Motor neuron (in vitro differentiated cells): ENCODE measurements around the gene CHRNA7. TPM values are rescaled to one million over a fixed set of nuclear protein-coding genes. Genes with fewer than 3 reads are reported as not detected.
A peak's percentile ranks its signal among the peaks of the same experiment; 100 is the strongest.

Source experiments
- ATAC-seq, 8 experiments: fragments of 200-7000 bp; cut with Tn5 transposase; replicated peaks in 6 of 8; 2 replicates each; pipeline ENCODE4 v1.8.0; 2021; ENCODE audit warnings: mild to moderate bottlenecking in 8 of 8, moderate library complexity in 8 of 8
- H3K27ac ChIP-seq, 2 donors: fragments of 250-450 bp; sonication (Bioruptor Pico); 2 replicates each; pipeline ENCODE4 v1.9.0; 2021; ENCODE audit warnings: antibody characterized with exemption in 2 of 2, mild to moderate bottlenecking in 2 of 2, moderate library complexity in 1 of 2
- H3K4me1 ChIP-seq, 2 donors: fragments of 250-450 bp; sonication (Bioruptor Pico); replicated peaks in 1 of 2; 2 replicates each; pipeline ENCODE4 v1.6.1; 2021; ENCODE audit warnings: antibody characterized with exemption in 2 of 2, mild to moderate bottlenecking in 2 of 2, moderate library complexity in 1 of 2
- H3K4me3 ChIP-seq, 5 donors: fragments of 250-450 bp; sonication (Bioruptor Pico); 2 replicates each; pipeline ENCODE4 v1.9.0; 2021; ENCODE audit warnings: antibody characterized with exemption in 5 of 5, mild to moderate bottlenecking in 5 of 5, moderate library complexity in 4 of 5
- WGBS, 10 experiments: fragments of 450-650 bp; shearing (Covaris generic); methylation state at CpG; one replicate each; pipeline ENCODE4 v1.0.0; 2022; 5-methylcytosine and 5-hydroxymethylcytosine counted together
- in situ Hi-C, 9 experiments: fragments of 400-800 bp; cut with MboI; loops; one replicate each; pipeline ENCODE4 v1.15.0; 2021; ENCODE audit warnings: low sequenced_read_pairs in 9 of 9, low pct_unique_long_range_greater_than_20kb in 2 of 9; ENCODE audit not compliant: unreplicated experiment in 9 of 9
- total RNA-seq, 8 experiments: library from RNA; unstranded; fragments of 300-600 nt; gene quantifications; 2 replicates each; pipeline versions ENCODE4 v1.2.3 to v1.2.4, GENCODE V29; 2022

The CHRNA7 gene
- total RNA-seq, 8 experiments from 2014 or later, result 0.61 to 7.7 (median 5.1) TPM

DNA sequence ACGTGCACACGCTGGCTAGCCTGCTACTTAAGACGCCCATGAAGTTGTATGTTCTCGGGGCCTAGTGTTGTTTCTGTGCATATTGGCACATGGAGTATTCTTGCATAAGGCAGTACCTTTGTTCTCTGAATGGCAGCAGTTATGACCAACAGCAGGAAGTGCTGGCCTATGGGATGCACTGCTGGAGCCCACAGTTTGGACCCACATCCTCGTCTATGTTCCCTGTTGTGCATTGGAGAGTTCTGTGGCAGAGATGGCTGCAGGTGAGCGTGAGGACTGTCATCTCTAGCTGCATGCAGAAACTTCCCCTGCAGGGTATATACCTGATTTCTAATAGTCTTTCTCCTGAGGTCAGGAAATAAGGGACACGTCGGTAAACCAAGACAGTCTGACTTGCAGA lies 81.8 kb downstream of the CHRNA7 start:
- Histone ChIP-seq H3K27ac (no peak overlapping the region), H3K4me1 (peaks cover 3 to 8% of the 10 kb centered on the region in 2 donors), H3K4me3 (no peak overlapping the region)
- in situ Hi-C loops, result no loop called here
- ATAC-seq, result no peak
- WGBS, 10 experiments, result 0 to 100% (median 80%) methylated on average over 1 to 5 of the region's 8 CpGs; no CpG with 5 or more reads in 1 of the 10 experiments

DNA sequence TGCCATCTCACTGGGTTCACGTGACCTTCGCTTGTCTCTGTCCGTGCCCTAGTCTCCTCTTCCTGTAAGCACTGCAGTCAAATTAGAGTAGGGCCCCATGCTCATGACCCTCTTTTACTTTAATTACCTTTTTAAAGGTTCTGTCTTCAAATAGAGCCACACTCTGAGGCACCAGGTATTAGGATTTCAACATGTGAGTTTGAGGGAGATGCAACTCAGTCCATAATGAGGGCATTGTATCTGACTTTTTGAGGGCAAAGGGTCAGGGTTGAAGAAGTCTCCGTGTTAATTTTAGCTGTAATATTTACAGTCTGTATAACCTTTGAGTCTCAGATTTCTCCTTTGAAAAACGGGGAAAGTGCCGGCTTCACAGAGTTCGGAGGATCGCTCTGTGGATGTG lies 82.9 kb downstream of the CHRNA7 start:
- in situ Hi-C loops, result no loop called here
- WGBS, 10 experiments, result 3 to 100% (median 69%) methylated on average over 4 to 8 of the region's 8 CpGs; no CpG with 5 or more reads in 2 of the 10 experiments
- no peak for ATAC-seq
- H3K4me1 ChIP-seq, result peaks cover 3 to 5% of the 10 kb centered on the region in 2 donors
- no peak overlapping the region for H3K27ac ChIP-seq
- H3K4me3 ChIP-seq, result no peak overlapping the region

DNA sequence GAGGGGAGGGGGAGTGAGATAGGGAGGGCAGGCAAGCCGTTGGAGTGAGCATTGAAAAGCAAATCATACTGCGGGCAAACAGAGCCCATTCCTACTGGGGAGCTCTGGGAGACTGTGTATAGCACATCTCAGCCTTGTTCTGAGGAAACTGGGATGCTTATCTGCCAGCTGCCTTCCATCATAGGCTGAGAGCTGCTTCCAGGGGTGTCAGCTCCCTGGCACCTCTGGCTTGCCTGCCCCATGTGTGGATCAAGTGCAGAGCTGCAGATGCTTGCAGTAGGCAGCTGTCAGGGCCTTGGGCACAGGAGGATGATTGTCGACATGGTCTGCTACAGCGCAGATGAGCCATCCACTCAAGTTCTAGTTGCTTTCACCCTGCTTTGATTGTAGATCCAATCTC lies 86.8 kb downstream of the CHRNA7 start:
- 60% methylated on average over 1 of the region's 4 CpGs; no CpG with 5 or more reads in 9 of the 10 experiments for WGBS, 10 experiments
- peaks cover 2 to 7% of the 10 kb centered on the region in 2 donors for H3K4me1 ChIP-seq
- ATAC-seq, result no peak
- no peak overlapping the region for H3K4me3 ChIP-seq
- no peak overlapping the region for H3K27ac ChIP-seq
- in situ Hi-C loops, result no loop called here

DNA sequence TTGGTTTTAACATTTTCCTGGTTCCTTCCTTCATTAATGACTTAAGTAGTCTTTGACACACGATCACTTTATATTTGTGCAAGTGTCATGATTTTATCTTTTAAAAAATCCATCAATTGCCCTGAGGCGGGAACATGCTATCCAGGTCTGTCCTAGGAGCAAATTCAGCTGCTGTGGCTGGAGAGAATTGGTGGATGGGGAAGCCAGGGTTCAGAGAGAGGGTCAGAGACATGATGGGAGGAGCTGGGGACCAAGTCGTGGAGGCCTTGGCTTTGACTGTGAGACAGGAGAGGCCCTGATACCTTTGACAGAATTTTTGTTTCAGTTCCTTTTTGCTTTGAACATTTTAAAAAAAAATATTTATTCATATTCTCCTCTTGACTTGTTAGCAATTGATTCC lies 89.0 kb downstream of the CHRNA7 start:
- WGBS, 10 experiments, result 19 to 100% (median 86%) methylated on average over 1 to 3 of the region's 3 CpGs; no CpG with 5 or more reads in 4 of the 10 experiments
- in situ Hi-C loops, result no loop called here

DNA sequence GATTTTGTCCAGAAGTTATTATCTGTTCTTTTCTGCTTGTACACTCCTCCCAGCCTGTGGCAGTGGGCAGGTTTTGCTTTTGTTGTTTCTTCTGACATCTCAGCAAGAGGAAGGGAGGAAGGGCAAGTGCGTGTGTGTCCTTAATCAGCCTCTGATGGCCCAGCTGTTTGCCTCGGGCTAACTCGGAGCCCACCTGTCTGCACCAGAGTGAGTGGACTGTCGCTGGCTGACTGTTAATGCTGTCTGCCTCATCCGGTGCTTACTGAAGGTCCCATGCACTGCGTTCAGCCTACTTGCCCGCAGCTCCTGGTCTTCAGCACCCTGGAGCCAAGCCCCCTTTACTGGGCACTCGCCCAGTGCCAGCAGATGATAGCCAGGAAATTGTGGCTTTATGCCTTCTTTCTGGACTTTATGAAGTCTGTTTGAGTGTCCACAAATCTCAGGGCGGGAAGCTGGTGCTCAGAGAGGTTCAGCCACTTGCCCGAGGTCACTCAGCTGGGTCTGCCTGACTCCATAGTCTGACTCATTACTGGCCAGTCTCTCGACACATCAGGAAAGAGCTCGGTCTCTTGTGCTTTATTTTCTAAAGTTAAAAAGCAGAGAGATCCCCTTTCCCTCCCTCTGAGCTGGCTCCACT lies 89.5 kb downstream of the CHRNA7 start:
- no peak for ATAC-seq
- Histone ChIP-seq H3K4me3 (no peak overlapping the region), H3K4me1 (peaks cover 2 to 7% of the 10 kb centered on the region in 2 donors), H3K27ac (no peak overlapping the region)
- WGBS, 10 experiments, result 0 to 77% (median 63%) methylated on average over 2 to 7 of the region's 12 CpGs; no CpG with 5 or more reads in 2 of the 10 experiments
- in situ Hi-C loops, result no loop called here

More for the DNA sequence above, 89.0 kb downstream of the CHRNA7 start:
- Histone ChIP-seq H3K27ac (no peak overlapping the region), H3K4me3 (no peak overlapping the region), H3K4me1 (peaks cover 2 to 7% of the 10 kb centered on the region in 2 donors)
- ATAC-seq, result no peak

DNA sequence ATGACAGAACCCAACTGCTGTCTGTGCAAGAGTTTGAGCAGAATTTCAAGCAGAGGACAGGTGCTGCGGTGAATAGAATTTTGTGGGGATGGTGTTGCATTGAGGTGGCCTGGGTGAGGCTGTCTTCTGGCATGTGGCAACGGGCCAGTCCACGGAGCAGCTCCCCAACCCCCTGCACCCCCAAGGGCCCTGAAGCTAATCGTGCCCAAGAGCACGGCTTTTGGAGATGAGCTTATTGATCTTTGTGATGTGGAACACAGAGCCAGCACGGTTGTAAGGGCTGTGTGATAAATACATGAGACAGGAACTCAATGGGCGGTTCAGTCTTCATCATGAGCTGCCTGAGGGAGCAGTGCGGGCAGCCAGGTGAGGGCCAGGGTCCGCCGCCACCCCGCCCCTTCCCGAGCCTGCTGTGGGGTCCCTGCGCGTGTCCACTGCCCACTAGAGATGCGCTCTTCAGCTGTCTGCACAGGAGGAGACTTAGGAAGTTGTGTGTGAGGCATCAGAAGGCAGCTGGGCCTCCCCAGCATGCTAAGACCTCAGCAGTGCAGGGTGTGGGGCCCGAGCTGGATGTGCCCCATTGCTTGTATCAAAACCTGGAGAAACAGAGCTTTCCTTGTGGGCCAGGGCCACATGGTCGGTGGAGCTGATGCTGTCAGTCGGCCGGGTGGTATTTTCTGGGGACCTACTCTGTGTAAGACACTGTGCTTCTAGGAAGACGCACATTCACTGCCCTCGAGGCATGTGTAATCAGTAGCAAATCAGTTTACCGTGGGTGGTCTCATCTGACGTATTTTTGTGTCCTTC lies 90.5 kb downstream of the CHRNA7 start:
- in situ Hi-C loops, result no loop called here
- Histone ChIP-seq H3K4me1 (peaks cover 2 to 8% of the 10 kb centered on the region in 2 donors), H3K4me3 (no peak overlapping the region), H3K27ac (no peak overlapping the region)
- 0 to 97% (median 60%) methylated on average over 1 to 8 of the region's 23 CpGs; no CpG with 5 or more reads in 2 of the 10 experiments for WGBS, 10 experiments
- peak in 2 of 8 experiments; percentile 9 to 57 for ATAC-seq

DNA sequence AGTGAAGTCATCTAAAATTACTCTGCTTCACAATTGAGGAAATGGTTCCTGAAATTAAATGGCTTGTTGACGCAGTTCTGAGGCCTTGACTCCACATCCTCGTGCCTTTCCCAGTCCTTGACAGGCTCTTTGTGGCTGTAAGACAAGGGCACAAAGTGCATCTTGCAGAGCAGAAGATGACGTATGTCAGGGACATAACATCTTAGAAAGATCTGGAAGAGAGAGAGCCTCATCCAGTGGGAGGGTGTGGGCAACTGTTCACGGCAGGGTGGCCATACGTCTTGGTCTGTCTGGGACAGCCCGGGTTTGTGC lies 91.0 kb downstream of the CHRNA7 start:
- peak in 3 of 8 experiments; percentile 25 to 69 (median 29) for ATAC-seq
- H3K27ac ChIP-seq, result no peak overlapping the region

DNA sequence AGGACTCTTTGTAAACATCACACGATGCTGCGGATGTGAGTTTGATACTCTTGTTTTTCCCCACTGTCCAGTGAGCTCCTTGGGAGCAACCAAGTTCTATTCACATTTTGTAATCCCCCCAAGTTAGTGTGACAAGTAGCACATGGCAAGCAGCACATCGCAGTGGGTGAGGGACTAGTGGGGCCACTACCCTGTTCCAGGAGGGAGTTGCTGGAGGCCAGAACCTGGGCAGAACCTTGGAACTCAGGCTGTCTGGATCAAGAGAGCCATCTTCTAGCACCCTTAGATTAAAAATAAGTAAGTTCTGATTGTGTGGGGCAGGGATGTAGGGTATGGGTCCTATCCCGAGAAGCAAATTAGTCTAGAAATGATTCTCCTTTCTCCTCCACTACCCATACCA lies 91.7 kb downstream of the CHRNA7 start:
- 11 to 100% (median 89%) methylated on average over 1 to 4 of the region's 4 CpGs; no CpG with 5 or more reads in 3 of the 10 experiments for WGBS, 10 experiments
- Histone ChIP-seq H3K27ac (no peak overlapping the region), H3K4me3 (no peak overlapping the region), H3K4me1 (peaks cover 2 to 11% of the 10 kb centered on the region in 2 donors)
- ATAC-seq, result no peak
- in situ Hi-C loops, result no loop called here

More for the DNA sequence above, 91.0 kb downstream of the CHRNA7 start:
- 0 to 96% (median 61%) methylated on average over 1 to 4 of the region's 6 CpGs; no CpG with 5 or more reads in 3 of the 10 experiments for WGBS, 10 experiments
- in situ Hi-C loops, result no loop called here
- peaks cover 2 to 11% of the 10 kb centered on the region in 2 donors for H3K4me1 ChIP-seq
- H3K4me3 ChIP-seq, result no peak overlapping the region

DNA sequence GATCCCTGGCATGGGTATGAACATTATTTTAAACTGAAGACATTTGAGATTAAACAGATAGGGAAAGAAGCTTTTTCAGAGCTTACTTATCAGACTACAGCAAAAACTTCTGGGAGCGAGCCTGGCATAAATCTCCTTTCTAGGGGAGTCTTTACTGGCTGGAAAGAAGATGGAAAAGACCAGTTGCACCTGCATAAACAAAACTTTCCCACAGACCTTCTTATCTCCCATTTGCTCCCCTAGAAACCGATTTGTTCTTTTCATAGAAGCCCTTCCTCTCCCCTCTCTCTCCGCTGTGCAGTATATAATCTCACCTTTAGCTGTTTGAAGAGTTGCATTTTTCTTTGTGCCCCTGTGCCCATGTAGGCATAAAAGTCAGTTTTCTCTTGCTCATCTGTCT lies 93.2 kb downstream of the CHRNA7 start:
- Histone ChIP-seq H3K27ac (no peak overlapping the region), H3K4me1 (peaks cover 2 to 11% of the 10 kb centered on the region in 2 donors), H3K4me3 (no peak overlapping the region)
- in situ Hi-C loops, result no loop called here
- ATAC-seq, result no peak
- 0 to 100% (median 75%) methylated on average over 1 to 3 of the region's 3 CpGs for WGBS, 10 experiments

DNA sequence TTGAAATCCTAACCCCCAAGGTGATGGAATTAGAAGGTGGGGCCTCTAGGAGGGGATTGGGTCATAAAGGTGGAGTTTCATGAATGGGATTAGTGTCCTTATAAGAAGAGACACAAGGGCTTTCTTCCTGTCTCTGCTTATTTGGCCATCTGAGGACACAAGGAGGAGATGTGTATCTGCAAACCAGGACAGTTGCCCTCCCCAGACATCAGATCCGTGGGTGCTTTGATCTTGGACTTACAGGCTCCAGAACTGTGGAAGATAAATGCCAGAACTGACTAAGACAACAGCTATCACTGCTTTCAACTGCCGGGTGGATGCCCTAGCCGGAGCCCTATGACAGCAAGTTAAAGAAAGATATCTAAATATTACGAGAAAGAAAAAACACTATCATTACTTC lies 94.4 kb downstream of the CHRNA7 start:
- H3K27ac ChIP-seq, result no peak overlapping the region
- 0 to 88% (median 29%) methylated on average over 1 to 4 of the region's 4 CpGs; no CpG with 5 or more reads in 2 of the 10 experiments for whole genome bisulfite sequencing, 10 experiments
- in situ Hi-C loops, result no loop called here
- no peak overlapping the region for H3K4me3 ChIP-seq
- H3K4me1 ChIP-seq, result peaks cover 2 to 11% of the 10 kb centered on the region in 2 donors
- no peak for ATAC-seq

DNA sequence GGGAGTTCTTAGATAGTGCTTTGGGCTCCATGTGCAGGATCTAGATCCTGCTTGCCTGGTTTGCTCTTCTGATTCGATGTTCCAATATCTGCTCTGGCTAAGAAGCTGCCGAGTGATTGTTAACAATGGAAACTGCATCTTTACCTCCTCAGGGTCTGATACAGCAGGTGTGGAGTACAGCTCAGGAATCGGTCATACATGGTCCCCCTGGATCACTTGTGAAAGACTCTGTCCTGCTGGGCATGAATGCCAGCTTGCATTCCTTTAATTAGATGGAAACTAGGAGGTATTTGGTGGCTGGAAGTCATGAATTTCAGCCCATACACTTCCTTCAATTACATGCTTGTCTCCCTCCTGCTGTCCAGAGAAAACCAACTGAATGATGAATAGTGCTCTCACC lies 95.3 kb downstream of the CHRNA7 start:
- in situ Hi-C loops, result no loop called here
- no peak for ATAC-seq

DNA sequence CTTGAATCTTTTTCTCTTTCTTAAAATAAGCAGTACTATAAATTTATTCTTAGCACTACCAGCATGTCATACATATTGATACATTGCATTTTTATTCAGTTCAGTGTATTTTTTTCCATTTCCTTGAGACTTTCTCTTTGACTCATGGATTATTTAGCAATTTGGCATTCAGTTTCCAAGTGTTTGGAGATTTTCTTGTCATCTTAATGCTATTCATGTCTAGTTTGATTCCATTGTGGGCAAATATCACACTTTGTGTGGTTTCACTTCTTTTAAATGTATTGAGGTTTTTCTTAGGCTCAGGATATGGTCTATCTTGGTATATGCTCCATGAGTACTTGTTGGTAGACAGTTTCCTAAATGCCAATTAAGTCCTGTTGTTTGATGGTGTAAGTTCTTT lies 99.5 kb downstream of the CHRNA7 start:
- peaks cover 15 to 20% of the 10 kb centered on the region in 2 donors for H3K4me1 ChIP-seq
- ATAC-seq, result no peak
- H3K4me3 ChIP-seq, result no peak overlapping the region
- in situ Hi-C loops, result no loop called here
- no peak overlapping the region for H3K27ac ChIP-seq

More for the DNA sequence above, 95.3 kb downstream of the CHRNA7 start:
- peaks cover 2 to 11% of the 10 kb centered on the region in 2 donors for H3K4me1 ChIP-seq
- H3K27ac ChIP-seq, result no peak overlapping the region
- H3K4me3 ChIP-seq, result no peak overlapping the region
- 0 to 72% (median 35%) methylated on average over 1 to 3 of the region's 3 CpGs; no CpG with 5 or more reads in 4 of the 10 experiments for WGBS, 10 experiments

DNA sequence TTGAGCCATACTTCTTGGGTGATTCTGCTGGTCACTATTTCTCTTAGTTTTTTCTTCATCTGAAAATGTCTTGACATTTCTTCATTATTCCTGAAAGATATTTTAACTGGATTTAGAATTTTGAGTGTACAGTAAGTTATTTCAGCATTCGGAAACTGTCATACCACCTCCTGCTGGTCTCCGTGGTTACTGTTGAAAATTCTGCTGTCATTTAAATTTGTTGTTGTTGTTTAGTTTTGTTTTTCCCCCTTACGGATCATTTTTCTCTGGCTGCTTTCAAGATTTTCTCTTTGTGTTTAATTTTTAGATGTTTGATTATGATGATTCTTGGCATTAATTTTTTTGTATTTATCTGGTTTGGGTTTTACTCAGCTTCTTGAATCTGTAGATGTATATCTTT lies 100.5 kb downstream of the CHRNA7 start:
- no peak overlapping the region for H3K4me3 ChIP-seq
- no peak overlapping the region for H3K27ac ChIP-seq
- in situ Hi-C loops, result no loop called here
- H3K4me1 ChIP-seq, result peaks cover 15 to 30% of the 10 kb centered on the region in 2 donors
- no peak for ATAC-seq
- whole genome bisulfite sequencing, 10 experiments, result 63 to 100% (median 91%) methylated on average over 2 to 3 of the region's 3 CpGs
